HG02763 (cell line): ENCODE results near the gene SMC1B.
"Not testable (repeated sequence)": the region's sequence is repeated elsewhere in the genome, so short reads cannot be mapped to it uniquely, and the experiment has no call there.

Experiments
- ATAC-seq: cut with Tn5 transposase; IDR thresholded peaks from one replicate; pipeline ENCODE4 v1.9.1; 2021; ENCODE audit warnings: mild to moderate bottlenecking, moderate library complexity; ENCODE audit not compliant: unreplicated experiment

SMC1B gene

DNA sequence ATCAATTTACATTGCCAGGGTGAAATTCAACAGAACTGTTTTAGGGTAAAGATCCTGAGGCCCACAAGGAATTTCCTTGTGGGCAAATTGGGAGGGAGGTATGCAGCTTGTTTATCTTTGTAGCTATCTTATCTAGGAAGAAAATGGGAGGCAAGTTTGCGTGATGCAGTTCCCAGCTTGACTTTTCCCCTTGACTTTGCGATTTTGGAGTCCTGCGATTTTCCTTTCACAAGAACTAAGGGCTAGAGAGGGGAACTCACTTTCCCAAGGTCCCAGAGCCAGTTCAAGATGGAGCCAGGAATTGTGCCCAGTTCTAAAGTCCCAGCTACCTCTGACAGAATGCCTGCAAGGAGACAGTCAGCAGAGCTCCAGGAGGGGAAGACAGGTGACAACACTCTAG lies 30.8 kb upstream of the SMC1B start:
- ATAC-seq: no peak

DNA sequence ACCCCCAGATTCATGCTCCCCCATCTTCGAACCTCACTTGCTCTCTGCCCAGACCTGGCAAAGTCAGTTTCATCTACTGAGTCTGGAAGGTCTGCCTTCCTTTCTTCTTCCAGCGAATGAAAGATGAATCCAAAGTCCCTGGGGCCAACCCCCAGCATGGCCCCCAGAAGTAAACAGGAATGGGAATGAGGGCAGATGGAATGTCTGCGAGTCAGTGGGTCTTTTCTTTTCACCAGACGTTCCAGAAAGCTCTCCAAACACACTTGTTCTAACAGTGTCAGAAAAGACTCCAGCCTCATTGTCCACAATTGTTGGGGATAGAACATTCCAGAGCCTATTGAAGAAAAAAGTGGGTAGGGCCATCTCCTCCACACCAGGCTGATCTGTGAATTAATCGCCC lies 28.7 kb upstream of the SMC1B start:
- no peak for ATAC-seq

DNA sequence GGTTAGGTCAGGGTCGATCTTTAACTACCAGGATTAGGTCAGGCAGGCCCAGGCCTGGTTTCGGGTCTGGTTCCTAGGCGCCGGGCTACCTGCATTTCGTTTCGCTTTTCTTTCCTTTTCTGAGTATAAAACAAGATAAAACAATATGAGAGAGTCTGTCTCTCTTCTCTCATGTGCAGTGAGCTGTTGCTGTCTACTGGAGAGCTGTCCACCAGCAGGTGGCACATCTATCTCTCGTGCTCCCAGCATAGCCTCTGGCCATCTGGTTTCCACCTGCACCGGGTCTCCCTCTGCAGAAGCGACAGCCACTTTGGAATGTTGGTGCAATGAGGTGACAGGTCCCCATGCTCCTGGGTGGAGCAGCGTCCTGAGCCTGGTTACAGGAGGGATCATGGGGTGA lies 27.7 kb upstream of the SMC1B start:
- ATAC-seq: no peak

DNA sequence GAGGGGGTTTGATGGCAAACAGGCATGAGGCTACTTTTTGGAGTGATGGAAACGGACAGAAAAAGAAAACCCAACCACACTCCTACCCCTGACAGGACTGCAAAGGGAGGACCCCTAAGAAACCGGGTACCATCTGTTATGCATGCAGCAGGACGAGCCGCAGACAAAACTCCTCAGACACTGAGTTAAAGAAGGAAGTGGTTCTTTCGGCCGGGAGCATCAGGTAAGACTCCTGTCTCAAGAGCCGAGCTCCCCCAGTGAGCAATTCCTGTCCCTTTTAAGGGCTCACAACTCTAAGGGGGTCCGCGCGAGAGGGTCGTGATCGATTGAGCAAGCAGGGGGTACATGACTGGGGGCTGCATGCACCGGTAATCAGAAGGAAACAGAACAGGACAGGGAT lies 27.3 kb upstream of the SMC1B start:
- not testable (repeated sequence) for ATAC-seq

DNA sequence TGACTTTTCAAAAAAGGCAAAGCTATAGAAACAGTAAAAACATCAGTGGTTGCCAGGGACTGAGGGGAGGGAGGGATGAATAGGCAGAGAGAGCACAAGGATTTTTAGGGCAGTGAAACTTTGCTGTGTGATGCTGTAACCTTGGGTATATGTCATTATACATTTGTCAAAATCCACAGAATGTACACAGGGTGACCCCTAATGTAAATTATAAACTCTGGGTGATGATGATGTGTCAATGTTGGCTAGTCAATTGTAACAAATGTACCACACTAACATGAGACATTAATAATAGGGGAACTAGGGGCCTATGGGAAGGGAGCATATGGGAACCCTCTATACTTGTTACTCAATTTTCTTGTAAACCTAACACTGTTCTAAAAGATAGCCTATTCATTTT lies 24.9 kb upstream of the SMC1B start:
- ATAC-seq: no peak

DNA sequence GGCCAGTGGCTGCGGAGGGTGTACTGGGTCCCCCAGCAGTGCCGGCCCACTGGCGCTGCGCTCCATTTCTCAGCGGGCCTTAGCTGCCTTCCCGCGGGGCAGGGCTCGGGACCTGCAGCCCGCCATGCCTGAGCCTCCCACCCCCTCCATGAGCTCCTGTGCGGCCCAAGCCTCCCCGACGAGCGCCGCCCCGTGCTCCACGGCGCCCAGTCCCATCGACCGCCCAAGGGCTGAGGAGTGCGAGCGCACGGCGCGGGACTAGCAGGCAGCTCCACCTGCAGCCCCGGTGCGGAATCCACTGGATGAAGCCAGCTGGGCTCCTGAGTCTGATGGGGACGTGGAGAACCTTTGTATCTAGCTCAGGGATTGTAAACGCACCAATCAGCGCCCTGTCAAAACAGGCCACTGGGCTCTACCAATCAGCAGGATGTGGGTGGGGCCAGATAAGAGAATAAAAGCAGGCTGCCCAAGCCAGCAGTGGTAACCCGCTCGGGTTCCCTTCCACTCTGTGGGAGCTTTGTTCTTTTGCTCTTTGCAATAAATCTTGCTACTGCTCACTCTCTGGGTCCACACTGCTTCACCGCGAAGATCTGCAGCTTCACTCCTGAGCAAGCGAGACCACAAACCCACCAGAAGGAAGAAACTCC lies 23.6 kb upstream of the SMC1B start:
- ATAC-seq: not testable (repeated sequence)

DNA sequence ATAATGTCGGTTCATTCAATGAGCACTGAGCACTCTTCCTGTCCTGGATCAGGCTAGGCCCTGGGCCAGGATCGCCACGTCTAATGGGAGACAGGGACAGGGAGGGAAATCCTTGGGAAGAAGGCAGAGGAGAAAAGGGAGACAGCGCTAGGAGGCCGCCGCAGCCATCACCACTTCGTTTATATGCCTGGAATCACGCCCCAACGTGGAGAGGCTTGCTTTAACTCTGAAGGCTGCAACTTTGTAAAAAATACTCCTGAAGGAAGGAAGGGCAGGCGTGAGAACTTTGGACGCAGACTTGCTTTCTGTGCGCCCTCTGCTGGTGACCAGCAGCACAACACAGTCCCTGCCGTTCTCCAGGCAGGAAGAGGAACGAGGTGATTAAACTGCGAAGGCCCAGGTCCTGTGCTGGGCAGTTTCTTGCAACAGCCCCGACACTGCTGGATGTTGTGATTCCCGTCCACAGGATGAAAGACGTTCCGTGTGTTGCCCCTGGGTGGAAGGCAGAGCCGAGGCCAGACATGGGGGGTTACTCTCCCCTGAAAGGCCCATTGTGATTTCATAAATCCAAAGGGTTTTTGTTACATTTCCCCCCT lies 22.2 kb upstream of the SMC1B start:
- no peak for ATAC-seq

DNA sequence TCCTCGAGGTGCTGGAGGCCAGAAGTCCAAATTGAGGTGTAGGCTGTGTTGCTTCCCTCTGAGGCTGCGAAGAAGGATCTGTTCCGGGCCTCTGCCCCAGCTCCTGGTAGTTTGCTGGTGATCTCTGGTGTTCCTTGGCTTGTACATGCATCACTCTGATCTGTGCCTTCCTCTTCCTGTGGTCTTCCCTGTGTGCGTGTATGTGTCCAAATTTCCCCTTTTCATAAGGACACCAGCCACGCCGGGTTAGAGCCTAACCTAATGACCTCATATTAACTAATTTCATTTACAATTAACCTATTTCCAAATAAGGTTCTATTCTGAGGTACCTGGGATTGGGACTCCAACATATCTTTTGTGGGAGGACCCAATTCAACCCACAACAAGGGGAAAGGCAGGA lies 21.6 kb upstream of the SMC1B start:
- no peak for ATAC-seq

DNA sequence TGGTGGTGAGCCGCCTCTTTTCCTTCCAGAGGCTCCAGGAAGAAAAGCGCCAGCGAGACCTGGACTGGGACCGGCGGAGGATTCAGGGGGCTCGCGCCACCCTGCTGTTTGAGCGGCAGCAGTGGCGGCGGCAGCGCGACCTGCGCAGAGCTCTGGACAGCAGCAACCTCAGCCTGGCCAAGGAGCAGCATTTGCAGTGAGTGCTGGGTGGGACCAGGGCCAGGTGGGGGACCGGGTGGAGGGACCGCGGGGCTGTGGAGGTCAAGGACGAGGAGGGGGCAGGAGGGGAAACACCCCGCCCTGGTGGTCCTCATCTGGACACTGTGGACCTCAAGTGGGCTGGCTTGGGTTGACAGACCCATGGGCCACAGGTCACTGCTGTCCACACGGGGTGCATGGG lies 17.5 kb upstream of the SMC1B start:
- no peak for ATAC-seq

DNA sequence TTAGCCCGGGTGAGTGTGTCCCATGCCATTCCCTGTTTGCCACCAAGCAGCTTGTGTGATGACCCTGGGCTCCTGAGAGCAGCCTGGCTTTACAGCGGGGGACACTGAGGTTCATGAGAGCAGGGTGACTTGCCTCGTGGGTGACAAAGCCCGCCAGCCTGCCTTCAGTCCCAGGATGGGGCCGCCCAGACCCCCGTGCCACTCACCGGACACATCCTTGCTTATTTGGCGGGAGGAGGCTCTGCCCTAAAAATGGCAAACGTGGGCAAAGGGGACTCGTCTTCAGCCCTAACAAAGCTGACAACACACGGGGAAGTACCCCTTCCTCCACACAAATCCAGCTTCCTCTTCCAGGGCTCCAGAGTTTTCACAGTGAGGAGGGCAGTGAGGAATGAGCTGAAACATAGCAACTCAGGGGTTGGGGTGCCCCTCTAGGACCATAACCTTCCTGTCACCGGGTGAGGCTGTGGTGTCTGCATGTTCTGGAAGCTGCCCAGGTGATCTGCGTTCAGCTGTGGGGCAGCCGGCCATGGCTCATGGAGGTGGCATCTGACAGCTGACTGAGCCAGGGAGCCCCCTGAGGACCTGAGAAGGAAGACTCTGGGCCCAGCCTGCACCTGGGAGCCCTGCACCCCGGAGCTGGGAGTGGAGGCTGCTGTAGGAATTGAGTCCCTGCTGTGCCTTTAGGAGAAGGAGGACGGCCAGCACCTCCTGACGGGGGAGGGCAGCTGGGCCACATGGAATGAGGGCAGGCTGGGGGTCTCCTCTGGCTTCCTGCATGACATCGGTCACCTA lies 16.8 kb upstream of the SMC1B start:
- no peak for ATAC-seq

DNA sequence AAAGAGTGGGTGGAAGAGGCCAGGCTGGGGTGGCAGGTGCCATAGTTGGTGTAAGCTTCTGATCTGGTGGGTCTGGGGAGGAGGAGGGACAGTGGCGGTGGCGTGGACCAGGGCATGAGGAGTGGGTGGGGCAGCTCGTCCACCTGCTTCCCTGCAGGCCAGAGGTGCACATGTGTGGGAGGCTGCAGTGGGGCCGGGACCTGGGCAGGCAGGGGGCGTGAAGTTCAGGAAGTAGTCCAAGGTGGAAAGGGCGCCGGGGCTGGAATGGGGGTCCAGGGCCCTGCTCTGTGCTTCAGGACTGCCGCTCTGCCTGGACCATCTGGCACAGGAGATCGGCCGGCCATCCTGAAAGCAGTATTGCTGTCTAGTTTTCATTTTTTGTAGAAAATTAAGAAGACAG lies 16.0 kb upstream of the SMC1B start:
- ATAC-seq: no peak

DNA sequence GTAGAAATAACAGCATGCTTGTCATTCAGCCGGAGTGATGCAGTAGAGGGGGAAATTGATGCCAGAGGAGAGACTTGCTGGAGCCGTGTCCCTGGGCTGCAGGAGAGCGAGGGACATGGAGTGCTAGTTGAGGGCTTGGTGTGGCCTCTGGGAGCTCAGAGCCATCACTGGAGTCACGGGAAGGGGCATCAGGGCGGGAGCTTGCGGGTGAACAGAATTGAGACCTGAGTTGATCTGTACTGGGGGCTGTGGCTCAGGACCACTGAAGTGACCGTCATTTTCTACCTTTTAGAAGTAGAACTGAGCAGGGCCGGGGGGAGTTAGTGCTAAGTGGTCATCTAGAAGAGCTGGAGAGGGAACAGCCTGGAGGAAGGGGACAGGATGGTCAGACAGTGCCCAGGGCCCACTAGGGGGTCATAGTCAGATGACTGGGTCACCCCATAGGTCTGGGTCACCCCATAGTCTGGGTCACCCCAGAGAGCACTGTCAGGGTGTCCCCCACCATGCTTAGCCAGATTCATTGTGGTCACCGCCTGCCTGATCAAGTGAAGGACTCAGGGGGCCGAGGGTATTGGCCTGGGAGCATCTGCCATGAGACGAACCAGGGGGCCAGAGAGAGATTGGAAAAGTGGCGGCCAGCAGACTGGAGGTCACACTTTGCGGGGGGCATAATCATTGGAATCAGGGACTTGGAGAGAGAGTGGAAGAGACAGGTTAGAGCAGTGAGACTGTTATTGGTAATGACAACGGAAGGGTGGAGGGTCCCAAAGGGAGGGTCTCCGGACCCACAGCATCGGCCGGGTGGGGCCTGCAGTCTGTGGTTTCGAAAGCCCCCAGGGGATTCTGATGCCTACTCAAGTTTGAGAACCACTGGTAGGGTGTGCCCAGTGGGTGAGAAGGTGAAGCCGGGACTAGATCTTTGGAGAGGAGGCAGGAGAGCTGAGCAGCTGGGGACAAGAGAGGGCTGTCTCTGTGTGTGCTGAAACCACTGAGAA lies 15.3 kb upstream of the SMC1B start:
- ATAC-seq: no peak

DNA sequence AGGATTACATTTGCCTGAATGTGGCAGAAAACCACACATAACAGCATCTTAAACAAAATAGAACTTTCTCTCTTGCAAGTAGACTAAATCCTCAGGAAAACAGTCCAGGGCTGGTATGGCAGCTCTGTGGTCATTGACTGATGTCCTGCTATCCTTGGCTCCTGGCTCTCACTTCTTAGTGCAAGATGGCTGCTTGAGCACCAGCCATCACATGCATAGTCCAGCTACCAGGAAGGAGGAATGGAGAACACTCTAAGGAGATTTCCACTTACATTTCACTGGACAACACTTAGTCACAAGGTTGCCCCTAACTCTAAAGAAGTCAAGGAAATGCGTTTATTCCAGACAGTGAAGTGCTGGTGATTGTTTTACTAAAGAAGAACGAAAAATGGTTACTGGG lies 13.7 kb upstream of the SMC1B start:
- ATAC-seq: no peak

DNA sequence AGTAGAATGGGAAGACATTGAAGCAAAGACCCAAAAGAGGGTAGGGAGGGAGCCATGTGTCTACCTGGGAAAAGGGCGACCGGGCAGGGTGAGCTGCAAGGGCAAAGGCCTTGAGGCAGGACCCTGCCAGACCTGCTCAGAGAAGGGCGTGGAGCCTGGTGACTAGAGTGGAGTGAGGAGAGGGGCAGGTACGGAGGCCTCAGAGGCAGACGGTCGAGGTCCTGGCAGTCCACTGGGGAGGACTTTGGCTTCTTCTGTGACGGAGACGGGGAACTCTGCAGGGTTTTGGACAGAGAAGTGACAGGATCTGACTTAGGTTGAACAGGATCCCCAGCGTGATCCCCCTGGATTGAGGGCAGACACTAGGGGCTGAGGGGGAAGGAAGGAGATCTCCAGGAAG lies 13.0 kb upstream of the SMC1B start:
- ATAC-seq: no peak

DNA sequence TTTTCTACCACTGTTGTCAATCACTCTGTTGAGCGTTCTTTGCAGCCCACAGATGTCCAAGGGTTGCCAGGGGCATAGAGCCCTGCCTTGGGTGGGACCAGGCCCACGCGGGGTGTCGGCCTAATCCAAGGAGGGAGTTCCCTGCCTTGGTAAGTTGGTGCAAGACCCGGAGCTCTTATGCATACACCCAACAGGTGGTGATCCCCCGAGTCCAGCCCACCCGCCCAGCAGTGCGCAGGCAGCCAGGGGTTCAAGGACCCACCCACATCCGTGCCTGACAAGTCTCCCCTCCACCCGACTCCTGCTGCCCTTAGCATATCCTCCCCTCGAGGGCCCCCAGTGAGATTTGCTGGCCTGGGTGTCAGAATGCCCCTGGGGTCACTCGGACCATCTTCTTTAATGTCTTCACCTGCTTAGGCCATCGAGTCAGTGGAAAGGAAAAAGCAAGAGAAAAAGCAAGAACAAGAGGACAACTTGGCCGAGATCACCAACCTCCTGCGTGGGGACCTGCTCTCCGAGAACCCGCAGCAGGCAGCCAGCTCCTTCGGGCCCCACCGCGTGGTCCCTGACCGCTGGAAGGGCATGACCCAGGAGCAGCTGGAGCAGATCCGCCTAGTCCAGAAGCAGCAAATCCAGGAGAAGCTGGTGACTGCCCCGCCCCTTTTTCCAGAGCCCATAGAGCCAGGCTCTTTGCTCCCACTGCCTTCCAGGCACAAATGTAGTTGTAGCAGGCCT lies 12.3 kb upstream of the SMC1B start:
- no peak for ATAC-seq

DNA sequence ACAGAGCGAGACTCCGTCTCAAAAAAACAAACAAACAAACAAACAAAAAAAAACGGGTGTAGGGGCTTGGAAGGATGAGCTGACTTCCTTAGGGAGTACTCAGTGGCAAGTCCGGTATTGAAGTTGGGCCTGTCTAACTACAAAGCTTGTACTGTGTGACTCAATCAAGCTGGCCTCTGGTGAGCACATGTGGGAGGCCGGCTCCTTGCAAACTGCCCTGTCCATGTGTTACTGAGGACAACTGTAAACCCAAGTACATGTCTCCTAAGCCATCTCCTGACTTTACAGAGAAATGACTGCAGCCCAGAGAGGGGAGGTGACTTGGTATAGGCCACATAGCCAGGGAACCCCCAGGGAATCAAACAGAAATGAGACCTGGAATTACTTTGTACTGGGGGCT lies 11.7 kb upstream of the SMC1B start:
- ATAC-seq: no peak

DNA sequence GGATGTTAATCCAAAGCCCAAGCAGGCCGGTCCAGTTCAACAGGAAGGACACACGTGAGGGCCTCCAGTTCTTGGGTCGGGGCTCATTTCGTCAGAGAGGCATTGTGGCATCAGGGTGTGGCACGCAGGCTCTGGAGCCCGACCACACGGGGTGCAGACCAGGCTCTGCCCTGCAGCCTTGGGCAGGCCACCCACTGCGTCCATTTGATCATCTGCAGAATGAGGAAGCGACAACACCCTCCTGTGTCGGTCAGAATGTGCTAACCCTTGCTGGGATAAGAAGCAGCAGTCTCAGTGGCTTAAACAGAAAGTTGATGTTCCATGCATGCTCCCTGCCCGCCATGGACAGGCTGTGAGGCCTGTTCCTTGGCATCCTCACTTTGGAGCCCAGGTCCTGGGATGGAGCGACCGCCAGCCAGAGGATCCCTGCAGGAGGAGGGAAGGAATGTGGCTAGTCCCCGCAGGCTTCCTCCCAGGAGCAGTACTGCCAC lies 10.9 kb upstream of the SMC1B start:
- ATAC-seq: no peak

DNA sequence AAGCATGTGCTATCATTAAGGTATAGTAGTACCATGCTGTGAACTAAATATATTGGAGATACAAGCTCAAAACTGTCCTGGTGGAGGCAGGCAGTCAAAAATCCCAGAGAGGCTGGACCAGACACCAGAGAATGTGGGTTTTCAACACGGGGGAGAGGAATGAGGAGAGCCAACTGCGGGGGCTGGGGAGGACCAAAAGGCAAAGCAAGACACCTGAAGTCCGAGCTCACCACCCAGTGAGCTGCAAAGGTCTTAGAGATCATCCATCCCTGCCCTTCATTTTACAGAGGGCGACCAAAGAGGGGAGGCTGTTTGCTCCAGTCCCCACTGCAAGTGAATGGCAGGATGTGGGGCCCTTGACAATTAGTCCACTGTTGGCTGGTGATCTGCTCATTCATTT lies 10.1 kb upstream of the SMC1B start:
- ATAC-seq: no peak

DNA sequence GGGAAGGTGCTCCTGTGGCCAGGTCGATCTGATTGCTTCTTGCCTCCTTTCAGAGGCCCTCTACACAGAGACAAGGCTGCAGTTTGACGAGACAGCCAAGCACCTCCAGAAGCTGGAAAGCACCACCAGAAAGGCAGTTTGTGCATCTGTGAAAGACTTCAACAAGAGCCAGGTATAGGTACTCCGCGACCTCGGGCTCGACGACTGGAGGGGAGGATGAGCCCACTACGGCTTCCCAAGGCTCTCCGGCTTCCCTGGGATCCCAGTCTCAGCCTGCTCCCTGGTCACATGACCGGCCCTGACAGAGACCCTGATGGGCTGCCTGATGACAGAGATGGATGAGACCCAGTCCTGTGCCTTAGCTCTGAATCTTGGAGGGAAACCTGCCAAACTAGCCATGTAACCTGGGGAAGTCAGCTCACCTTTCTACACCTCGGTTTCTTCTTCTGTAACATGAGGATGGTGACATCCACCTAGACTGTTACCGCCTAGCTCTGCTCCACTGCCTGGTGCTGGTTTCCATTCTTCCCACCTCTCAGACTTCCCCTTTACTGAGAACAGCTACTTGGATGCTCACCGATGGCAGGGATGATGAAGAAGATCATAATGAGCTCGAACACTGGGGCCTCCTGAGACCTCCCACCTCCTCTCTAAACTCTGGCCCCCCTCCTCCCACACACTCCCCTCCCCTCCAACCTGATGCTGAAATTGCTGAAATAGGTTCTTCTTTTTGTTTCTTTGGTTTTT lies 9.0 kb upstream of the SMC1B start:
- ATAC-seq: no peak
